Central memory CD8-positive, alpha-beta T cell (primary cell): Measurements from ENCODE around the gene RABEP1.
"Not testable (repeated sequence)": the region's sequence is repeated elsewhere in the genome, so short reads cannot be mapped to it uniquely, and the experiment has no call there.

Experiments used
- ATAC-seq: fragments of 150-1000 bp; cut with Tn5 transposase; replicated peaks from 2 replicates; pipeline ENCODE4 v1.10.0; 2022; ENCODE audit warnings: mild to moderate bottlenecking, moderate FRiP score, moderate number of reproducible peaks; ENCODE audit not compliant: poor library complexity, severe bottlenecking; ENCODE audit errors: extremely low read depth
- DNase-seq, 2 donors: peaks; one replicate each; pipeline ENCODE4 v3.0.0; 2021; ENCODE audit warnings: low spot score in 2 of 2
- H3K27ac Mint-ChIP-seq: one replicate; pipeline ENCODE4 v1.8.0; 2022; ENCODE audit warnings: low read depth, mild to moderate bottlenecking, moderate library complexity, mixed read lengths
- H3K27me3 Mint-ChIP-seq: one replicate; pipeline ENCODE4 v1.8.0; 2022; ENCODE audit warnings: mixed read lengths
- H3K36me3 Mint-ChIP-seq: one replicate; pipeline ENCODE4 v1.8.0; 2022; ENCODE audit warnings: mild to moderate bottlenecking, moderate library complexity, mixed read lengths; ENCODE audit not compliant: insufficient read depth
- H3K4me1 Mint-ChIP-seq: one replicate; pipeline ENCODE4 v1.8.0; 2022; ENCODE audit warnings: mixed read lengths
- H3K4me3 Mint-ChIP-seq: one replicate; pipeline ENCODE4 v1.8.0; 2022; ENCODE audit warnings: mild to moderate bottlenecking, moderate library complexity, mixed read lengths
- H3K9me3 Mint-ChIP-seq: one replicate; pipeline ENCODE4 v1.8.0; 2022; ENCODE audit warnings: mixed read lengths

The RABEP1 gene

DNA sequence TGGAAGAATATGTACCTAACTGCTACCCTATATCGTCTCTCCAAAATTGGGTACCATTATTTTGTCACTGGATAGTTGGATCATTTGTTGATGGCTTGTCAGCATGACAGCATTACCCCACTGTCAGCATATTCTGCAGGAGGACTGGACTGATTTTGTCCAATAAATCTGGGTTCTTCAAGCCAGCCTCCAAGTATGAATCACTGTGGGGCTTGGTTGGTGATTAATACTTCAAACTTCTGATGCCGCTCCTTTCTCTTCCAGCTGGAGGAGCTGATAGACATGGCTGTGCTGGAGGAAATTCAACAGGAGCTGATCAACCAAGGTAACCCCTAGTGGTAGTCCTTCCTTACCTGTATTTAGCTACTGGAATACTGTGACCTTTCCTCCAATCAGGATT is 140.4 kb downstream of the RABEP1 start:
- H3K9me3 Mint-ChIP-seq, result no peaks in the 10 kb centered on the region
- H3K27me3 Mint-ChIP-seq, result no peaks in the 10 kb centered on the region
- H3K4me3 Mint-ChIP-seq, result no peak overlapping the region
- H3K36me3 Mint-ChIP-seq, result peaks cover 60% of the 10 kb centered on the region
- DNase-seq (no peak), ATAC-seq (no peak)
- peaks cover 18% of the 10 kb centered on the region for H3K4me1 Mint-ChIP-seq
- no peak overlapping the region for H3K27ac Mint-ChIP-seq

DNA sequence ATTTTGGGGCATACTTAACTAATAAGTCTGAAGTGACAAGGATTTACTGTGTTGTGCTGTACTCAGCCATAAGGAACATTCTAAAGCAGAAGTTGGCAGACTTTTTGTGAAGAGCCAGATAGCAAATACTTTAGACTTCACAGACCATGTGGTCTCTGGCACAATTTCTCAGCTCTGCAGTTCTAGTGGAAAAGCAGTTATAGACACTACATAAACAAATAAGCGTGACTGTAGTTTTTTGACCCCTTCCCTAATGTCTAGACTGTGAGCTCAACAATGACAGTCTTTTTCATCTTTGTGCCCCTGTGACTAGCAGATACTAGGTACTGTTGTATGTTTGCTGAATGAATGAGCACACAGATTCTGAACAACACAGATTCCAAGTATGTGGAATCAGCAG is 142.8 kb downstream of the RABEP1 start:
- Mint-ChIP-seq H3K27ac (no peak overlapping the region), H3K4me1 (peaks cover 18% of the 10 kb centered on the region), H3K27me3 (no peaks in the 10 kb centered on the region), H3K36me3 (peaks cover 59% of the 10 kb centered on the region), H3K9me3 (no peaks in the 10 kb centered on the region), H3K4me3 (no peak overlapping the region)
- ATAC-seq (no peak), DNase-seq (no peak)

GRCh38 chr17:5425826-5426225 is 143.7 kb downstream of the RABEP1 start:
- Mint-ChIP-seq H3K27ac (no peak overlapping the region), H3K27me3 (no peaks in the 10 kb centered on the region), H3K4me3 (no peak overlapping the region), H3K36me3 (peaks cover 60% of the 10 kb centered on the region), H3K9me3 (no peaks in the 10 kb centered on the region), H3K4me1 (peaks cover 16% of the 10 kb centered on the region)
- DNase-seq (no peak), ATAC-seq (no peak)

DNA sequence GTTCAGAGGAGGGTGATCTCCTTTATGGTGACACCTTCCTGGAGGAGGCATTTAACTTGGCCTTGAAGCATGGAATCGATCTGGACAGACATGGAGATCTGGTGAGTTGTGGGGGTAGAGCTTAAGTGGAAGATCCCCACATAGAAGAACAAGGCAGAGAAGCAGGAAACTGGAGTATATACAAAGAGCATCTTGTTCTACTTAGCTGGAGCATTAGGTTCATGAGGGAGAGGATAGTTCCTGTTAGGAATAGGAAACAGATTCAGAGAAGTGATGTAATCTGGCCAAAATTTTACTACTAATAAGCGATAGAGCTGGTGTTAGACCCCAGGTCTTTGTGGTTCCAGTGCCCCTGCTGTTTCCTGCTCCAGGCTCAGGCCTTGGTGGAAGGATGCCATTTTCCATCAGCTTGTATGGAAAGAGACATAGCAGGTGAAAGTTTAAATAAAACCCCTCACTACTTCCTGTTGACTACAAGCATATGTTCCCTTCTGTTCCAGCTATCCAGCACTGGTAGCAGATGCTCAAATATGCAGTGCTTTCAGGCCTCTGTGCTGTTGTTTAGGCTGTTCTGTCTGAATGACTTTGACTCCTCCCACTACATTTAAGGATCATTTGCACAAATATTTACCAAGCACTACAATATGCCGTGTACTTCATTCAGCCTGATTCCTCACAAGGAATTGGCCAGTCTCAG is 147.3 kb downstream of the RABEP1 start:
- H3K4me3 Mint-ChIP-seq, result no peak overlapping the region
- DNase-seq (no peak), ATAC-seq (no peak)
- H3K36me3 Mint-ChIP-seq, result peaks cover 69% of the 10 kb centered on the region
- no peaks in the 10 kb centered on the region for H3K27me3 Mint-ChIP-seq
- peaks cover 6% of the 10 kb centered on the region for H3K4me1 Mint-ChIP-seq
- H3K27ac Mint-ChIP-seq, result no peak overlapping the region
- no peaks in the 10 kb centered on the region for H3K9me3 Mint-ChIP-seq

DNA sequence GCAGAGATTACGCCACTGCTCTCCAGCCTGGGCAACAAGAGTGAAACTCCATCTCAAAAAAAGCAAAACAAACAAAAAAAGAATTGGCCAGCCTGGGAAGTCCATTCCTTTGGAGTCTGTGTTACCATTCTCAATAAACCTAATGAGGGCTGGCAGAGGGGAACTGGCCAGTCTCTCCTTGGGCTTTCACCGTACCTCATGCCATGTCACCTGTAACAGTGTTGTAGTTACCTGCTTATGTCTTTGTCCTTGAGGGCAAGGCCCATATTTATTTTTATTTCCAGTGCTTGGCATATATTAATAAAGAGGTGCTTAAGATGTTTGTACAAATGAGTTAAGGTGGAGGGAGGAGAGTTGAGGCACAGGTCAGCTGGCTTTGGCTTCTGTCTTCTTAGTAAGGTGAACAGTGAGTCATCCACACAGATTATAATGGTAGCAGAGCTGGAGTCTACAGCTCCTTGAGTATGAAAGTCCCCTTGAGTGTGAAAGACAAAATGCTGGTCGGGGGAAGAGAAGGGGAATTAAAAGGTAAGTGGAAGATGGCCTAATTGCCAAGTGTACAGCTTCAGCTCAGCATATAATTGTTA is 148.4 kb downstream of the RABEP1 start:
- H3K4me1 Mint-ChIP-seq, result peaks cover 6% of the 10 kb centered on the region
- no peak for DNase-seq
- no peak for ATAC-seq
- no peak overlapping the region for H3K4me3 Mint-ChIP-seq
- H3K27me3 Mint-ChIP-seq, result no peaks in the 10 kb centered on the region
- peak overlapping the region; percentile 39 for H3K27ac Mint-ChIP-seq
- H3K9me3 Mint-ChIP-seq, result no peaks in the 10 kb centered on the region
- peaks cover 70% of the 10 kb centered on the region for H3K36me3 Mint-ChIP-seq

GRCh38 chr17:5431234-5431633 is 149.2 kb downstream of the RABEP1 start:
- not testable (repeated sequence) for H3K9me3 Mint-ChIP-seq, DNase-seq, H3K27me3 Mint-ChIP-seq, ATAC-seq, H3K4me1 Mint-ChIP-seq, H3K4me3 Mint-ChIP-seq
- Mint-ChIP-seq H3K36me3 (peaks cover 69% of the 10 kb centered on the region), H3K27ac (peak overlapping the region; percentile 39)

DNA sequence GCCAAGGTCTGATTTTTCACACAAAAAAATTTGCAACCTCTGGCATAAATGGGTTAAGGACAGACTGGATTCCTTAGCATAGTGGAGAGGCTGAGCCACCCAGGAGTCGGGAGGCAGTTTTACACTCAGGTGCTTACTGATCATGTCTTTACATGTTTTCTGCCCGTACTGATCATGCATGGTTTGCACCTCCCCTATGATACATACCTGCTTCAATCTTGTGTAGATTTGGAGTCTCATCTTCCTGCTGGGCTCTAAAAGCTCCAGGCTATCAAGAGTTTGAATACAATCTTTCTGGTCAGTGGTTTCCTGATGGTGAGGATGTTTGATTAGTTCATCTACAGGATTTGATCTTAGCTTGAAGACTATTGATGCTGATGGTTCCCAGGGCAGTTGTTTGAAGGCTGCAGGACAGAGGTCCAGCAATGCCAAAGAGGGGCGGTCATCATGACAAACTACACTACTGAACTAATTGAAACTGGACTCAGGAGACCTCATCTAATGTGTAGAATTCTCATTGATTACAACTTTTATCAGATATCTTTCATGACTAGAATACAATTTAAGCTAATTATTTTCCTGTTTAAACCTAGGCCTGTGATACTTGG is 150.0 kb downstream of the RABEP1 start:
- Mint-ChIP-seq H3K9me3 (no peaks in the 10 kb centered on the region), H3K36me3 (peaks cover 69% of the 10 kb centered on the region), H3K4me3 (no peak overlapping the region), H3K27me3 (no peaks in the 10 kb centered on the region), H3K4me1 (peaks cover 6% of the 10 kb centered on the region), H3K27ac (no peak overlapping the region)
- no peak for ATAC-seq
- DNase-seq, result no peak

DNA sequence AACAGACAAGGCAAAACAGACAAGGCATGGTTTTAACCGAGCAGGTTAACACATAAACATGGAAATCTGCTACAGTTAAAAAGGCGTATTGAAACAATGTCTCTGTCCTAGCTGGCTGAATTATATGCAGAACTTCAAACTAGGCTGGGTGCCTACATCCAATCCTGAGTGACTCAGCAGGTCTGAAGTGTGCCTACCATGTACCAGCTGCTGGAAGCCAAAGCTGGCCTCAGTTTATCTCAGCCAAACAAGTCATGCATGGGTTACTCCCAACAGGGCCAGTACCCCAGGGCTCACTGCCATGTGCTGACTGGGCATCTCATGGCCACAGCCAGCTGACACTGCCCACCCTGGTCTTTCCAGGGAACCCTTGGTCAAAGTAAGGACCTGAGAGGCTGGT is 152.9 kb downstream of the RABEP1 start:
- Mint-ChIP-seq H3K27me3 (no peaks in the 10 kb centered on the region), H3K36me3 (peaks cover 60% of the 10 kb centered on the region), H3K27ac (no peak overlapping the region), H3K4me1 (peaks cover 22% of the 10 kb centered on the region), H3K9me3 (no peaks in the 10 kb centered on the region), H3K4me3 (no peak overlapping the region)
- ATAC-seq, result no peak
- DNase-seq, result no peak
